Brain pericyte (primary cell): ENCODE data around the gene SLC6A11.

Source experiments
- DNase-seq: peaks from one replicate; pipeline ENCODE4 v3.0.0-alpha.2; 2012; ENCODE audit warnings: low read depth, low spot score

Gene SLC6A11

DNA sequence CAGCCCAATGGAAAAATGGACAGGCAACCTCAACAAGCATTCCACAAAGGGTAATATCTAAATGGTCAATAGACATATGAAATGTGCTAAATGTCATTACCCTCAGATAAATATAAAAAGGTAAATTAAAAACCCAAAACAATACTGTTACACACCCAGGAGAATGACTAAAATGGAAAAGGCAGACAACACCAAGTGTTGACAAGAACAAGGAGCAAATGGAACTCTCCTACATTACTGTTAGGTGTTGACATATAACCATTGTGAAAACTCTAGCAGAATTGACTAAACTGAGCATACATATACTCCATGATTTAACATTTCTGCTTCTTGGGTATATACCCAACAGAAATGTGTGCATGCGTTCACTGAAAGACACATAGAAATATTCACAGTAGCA, 25.3 kb upstream of the SLC6A11 start:
- no peak for DNase-seq

DNA sequence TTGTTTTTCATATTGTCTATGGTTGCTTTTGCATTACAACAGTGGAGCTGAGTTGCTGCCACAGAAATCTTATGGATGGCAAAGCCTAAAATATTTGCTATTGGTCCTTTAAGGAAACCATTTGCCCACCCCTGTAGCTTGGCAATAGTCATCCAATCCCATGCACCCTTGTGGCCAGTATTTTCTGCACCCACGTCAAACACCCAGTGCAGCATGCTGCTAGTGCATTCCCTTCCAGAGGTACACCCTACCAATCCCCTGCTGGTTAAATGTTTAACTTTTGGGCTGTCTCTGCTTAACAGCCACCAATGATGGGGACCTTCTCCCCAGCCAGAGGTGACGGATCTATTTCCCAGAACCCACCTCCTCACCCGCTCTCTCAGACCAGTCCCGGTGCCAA, 23.8 kb upstream of the SLC6A11 start:
- no peak for DNase-seq

DNA sequence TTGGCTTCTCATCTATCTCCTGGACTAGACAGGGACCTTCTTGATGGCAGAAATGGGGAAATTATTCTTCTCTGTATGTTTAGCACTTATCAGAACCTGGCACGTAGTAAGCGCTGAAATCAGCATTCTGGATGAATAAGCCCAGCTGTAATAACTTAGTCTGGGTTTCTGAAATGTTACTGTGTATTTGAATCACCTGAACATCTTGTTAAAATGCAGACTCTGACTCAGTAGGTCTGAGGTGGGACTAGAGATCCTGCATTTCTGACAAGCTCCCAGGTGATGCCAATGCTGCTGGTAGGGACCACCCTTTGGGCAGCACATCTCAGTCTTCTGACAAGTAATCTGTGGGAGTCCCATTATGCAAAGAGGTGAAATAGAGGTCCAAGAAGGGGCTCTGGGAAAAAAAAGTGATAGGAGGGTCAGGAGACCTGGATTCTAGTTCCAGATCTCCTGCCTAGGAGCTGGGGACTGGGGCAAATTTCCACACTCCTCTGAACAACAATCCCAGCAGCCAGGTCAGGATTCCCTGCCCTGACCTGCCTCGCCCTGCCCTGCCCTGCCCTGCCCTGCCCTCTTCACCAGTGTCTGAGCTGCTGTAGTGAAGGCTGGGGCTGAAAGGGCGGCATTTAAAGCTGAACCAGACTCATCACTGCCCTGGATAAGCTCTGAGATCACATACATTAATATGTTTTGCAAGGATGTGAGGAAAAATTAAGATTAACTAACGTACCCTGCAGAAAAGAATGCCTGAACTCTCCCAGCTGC, 17.2 kb upstream of the SLC6A11 start:
- DNase-seq: no peak

- DNase-seq: no peak
These were observed 11.8 kb upstream of the SLC6A11 start for GRCh38 chr3:10804183-10804648.

DNA sequence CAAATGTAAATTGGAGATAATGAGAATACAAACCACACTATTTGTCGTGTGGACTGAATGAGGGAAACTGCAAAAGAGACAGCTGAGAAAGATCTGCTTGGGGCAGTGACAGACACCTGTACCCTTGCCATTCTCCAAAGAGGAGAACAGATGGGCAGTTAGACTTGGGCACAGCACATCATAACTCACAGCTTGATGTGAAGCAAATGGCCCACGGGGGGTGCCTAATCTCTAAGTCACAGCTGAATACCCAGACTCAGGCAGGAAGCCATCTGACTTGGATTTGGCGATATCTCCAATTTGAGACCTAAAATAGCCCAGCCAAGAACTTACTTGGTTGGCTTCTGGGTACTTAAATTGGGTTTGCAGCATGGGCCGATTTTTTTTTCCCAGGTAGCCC, 10.0 kb upstream of the SLC6A11 start:
- no peak for DNase-seq

- no peak for DNase-seq
These were observed 7.8 kb upstream of the SLC6A11 start for GRCh38 chr3:10808130-10808735.

GRCh38 chr3:10808974-10809373, 7.1 kb upstream of the SLC6A11 start:
- no peak for DNase-seq

- DNase-seq: no peak
These were observed 5.7 kb upstream of the SLC6A11 start for GRCh38 chr3:10810376-10810775.

DNA sequence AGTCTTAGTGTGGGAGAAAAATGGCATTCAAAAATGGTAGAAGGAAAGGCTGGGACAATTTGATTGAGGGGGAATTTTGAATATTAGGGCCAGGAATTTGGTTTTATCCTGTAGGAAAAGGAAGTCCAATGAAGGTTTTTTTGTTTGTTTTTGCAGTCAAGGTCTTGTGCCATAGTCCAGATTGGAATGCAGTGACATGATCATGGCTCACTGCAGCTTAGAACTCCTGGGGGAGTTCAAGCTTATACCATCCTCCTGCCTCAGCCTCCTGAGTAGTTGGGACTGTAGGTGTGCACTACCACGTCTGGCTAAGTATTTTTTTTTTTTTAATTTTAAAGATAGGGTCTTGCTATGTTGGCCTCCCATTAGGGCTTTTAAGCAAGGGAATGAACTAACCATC, 2.6 kb upstream of the SLC6A11 start:
- no peak for DNase-seq

- DNase-seq: no peak
These were observed 1.4 kb upstream of the SLC6A11 start for GRCh38 chr3:10814623-10815022.

DNA sequence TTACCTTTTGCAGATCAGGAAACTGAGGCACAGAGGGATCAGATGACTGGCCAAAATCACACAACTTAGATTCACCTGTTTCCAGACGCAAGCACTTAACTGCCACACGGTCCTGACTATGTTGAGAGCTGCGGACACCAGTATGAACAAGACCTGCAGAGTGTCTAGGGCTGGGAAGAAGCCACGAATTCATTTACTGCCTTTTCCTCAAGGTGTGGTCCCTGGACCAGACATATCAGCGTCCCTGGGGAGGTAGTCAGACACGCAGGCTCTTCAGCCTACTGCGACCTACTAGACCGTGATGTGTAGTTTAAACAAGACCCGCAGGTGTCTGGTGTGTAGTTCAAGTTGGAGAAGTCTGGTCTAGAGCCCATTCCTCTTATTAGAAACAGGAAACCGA, 541 bp upstream of the SLC6A11 start:
- DNase-seq: no peak

DNA sequence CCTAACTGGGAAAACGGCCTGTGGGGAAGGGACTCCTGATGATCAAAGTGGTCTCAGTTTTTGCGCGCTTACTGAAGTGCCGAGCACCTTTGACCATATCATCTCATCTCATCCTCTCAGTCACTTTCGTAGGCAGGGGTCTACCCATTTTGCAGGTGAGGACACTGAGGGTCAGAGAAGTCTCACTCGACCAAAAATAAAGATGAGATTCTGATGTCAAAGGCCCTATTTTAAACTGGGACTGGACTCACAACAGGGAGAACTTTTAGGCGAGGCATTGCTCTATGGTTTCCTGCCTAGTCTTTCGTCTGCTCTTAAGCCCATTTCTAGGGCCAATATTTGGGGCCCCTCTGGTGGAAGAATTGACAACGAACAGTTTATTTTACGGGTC, 830 bp downstream of the SLC6A11 start:
- no peak for DNase-seq

- no peak for DNase-seq
These were observed 1.5 kb downstream of the SLC6A11 start for GRCh38 chr3:10817506-10817905.

- DNase-seq: no peak
These were observed 6.0 kb downstream of the SLC6A11 start for GRCh38 chr3:10822055-10822454.

- DNase-seq: no peak
These were observed 6.9 kb downstream of the SLC6A11 start for GRCh38 chr3:10822708-10823515.

- DNase-seq: no peak
These were observed 7.4 kb downstream of the SLC6A11 start for GRCh38 chr3:10823516-10823818.

DNA sequence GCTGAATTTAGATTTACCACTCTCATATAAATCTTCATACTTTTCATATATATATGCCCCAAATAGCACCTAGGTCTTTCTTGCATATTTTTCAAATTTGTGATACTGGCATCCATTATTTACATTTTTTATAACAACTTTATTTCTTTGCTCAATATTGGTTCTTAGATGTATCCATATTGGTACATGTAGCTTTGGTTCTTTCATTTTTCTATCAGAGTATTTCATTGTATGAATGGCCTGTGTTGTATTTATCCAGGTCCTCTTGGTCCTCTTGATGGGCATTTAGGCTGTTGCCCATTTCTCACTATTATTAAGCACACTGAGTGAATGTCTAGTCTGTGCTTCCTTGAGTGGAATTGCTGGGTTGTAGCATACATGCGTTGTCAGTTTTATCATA, 8.4 kb downstream of the SLC6A11 start:
- DNase-seq: no peak

GRCh38 chr3:10833855-10834414, 17.9 kb downstream of the SLC6A11 start:
- no peak for DNase-seq

GRCh38 chr3:10834951-10835350, 18.9 kb downstream of the SLC6A11 start:
- DNase-seq: no peak

DNA sequence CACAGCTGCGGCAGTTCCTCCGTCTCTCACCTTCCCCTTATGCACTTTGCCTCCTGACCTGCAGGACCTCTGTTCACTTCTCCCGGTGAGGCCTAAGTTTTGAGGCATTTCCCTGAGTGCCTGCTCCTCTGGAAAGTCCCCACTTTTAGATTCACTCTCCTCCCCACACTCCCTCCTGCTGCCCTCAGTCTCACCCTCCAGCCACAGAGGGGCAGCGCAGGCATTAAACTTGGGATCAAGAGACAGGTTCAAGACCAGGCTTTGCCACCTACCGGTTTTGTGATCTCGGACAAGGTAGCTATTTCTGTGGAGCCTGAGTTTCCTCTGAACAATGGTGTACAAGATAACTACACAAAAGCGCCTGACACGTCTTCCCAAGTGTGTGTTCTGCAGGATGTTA, 19.4 kb downstream of the SLC6A11 start:
- DNase-seq: no peak

DNA sequence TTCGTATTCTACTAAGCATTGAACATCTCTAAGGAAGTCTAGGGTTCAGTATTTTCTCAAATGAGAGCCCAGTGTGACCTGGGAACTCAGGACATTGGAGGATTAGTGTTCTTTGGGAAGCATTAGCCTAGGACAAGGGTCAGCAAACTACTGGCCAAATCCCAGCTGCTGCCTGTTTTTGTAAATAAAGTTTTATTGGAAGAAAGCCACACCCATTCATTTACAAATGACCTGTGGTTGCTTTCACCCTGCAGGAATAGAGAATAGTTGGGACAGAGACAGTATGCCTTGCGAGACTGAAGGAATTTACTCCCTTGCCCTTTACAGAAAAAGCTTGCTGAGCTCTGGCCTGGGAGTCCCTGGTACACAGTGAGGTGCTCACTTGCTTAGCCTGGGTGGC, 20.6 kb downstream of the SLC6A11 start:
- no peak for DNase-seq

- no peak for DNase-seq
These were observed 21.8 kb downstream of the SLC6A11 start for GRCh38 chr3:10837849-10838248.

GRCh38 chr3:10839167-10839566, 23.1 kb downstream of the SLC6A11 start:
- DNase-seq: no peak
